ENCODE results near the gene THSD1. TPM values are rescaled to one million over a fixed set of nuclear protein-coding genes. Genes with fewer than 3 reads are reported as not detected.
A peak's percentile ranks its signal among the peaks of the same experiment; 100 is the strongest.
"Not testable (repeated sequence)": the region's sequence is repeated elsewhere in the genome, so short reads cannot be mapped to it uniquely, and the experiment has no call there.

Gene THSD1
- total and polyA plus RNA-seq, 8 donors: 10.8 to 57.2 (median 48.3) TPM

GRCh38 chr13:52348071-52348470, 57.9 kb downstream of the THSD1 start:
- TF ChIP-seq, protein P1, sequence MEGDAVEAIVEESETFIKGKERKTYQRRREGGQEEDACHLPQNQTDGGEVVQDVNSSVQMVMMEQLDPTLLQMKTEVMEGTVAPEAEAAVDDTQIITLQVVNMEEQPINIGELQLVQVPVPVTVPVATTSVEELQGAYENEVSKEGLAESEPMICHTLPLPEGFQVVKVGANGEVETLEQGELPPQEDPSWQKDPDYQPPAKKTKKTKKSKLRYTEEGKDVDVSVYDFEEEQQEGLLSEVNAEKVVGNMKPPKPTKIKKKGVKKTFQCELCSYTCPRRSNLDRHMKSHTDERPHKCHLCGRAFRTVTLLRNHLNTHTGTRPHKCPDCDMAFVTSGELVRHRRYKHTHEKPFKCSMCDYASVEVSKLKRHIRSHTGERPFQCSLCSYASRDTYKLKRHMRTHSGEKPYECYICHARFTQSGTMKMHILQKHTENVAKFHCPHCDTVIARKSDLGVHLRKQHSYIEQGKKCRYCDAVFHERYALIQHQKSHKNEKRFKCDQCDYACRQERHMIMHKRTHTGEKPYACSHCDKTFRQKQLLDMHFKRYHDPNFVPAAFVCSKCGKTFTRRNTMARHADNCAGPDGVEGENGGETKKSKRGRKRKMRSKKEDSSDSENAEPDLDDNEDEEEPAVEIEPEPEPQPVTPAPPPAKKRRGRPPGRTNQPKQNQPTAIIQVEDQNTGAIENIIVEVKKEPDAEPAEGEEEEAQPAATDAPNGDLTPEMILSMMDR (IDR thresholded peaks at IDR 0.05): no peak
- no peak overlapping the region for H3K4me3 ChIP-seq
- peaks cover 0 to 4% of the 10 kb centered on the region in 2 donors for H3K4me1 ChIP-seq
- H3K27me3 ChIP-seq: no peaks in the 10 kb centered on the region
- ATAC-seq: peak; percentile 27
- no peak overlapping the region for H3K27ac ChIP-seq
- H3K9me3 ChIP-seq: no peaks in the 10 kb centered on the region
- DNase-seq: no peak
- intact Hi-C loops (cut with DNase I): no loop called here
- H3K36me3 ChIP-seq: no peaks in the 10 kb centered on the region

DNA sequence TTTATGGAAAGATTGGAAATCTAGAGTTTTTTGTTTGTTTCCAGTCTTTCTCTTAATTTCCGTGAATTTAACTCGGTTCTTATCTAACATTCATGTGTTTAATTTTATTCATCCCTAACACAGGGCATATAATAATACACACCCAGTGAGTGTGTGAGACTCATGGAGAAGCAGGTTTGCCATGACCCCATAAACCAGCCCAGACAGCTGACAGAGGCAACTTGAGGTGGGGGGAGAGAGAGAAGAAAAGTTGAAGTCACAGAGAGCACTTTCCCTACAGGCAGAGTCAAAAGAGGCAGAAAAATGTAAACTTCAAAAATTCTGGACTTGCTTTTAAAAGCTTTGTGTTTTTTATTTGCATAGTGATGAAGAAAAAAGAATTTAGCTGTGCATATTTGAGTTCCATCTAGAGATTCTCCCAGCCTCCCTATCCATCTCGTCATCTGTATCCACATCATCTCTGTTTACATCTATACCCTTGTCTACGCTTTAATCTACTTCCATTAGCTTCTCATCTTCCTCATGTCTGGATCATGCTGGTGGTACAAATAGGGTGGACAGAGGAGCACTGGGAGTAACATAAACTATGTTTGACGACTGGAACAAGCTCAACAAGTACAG, 60.2 kb downstream of the THSD1 start:
- DNase-seq (no peak), ATAC-seq (no peak)
- Histone ChIP-seq H3K4me1 (peaks cover 0 to 4% of the 10 kb centered on the region in 2 donors), H3K27me3 (no peaks in the 10 kb centered on the region), H3K9me3 (no peaks in the 10 kb centered on the region), H3K27ac (no peak overlapping the region), H3K36me3 (no peaks in the 10 kb centered on the region), H3K4me3 (no peak overlapping the region)
- intact Hi-C loops (cut with DNase I): no loop called here
- TF ChIP-seq, protein P1 (IDR thresholded peaks at IDR 0.05): no peak

GRCh38 chr13:52345048-52345447, 60.9 kb downstream of the THSD1 start:
- intact Hi-C loops (cut with DNase I): no loop called here
- Histone ChIP-seq H3K27ac (peak overlapping the region in 1 of 2 donors; percentile 56), H3K4me1 (peaks cover 0 to 4% of the 10 kb centered on the region in 2 donors), H3K4me3 (no peak overlapping the region), H3K9me3 (no peaks in the 10 kb centered on the region), H3K27me3 (no peaks in the 10 kb centered on the region), H3K36me3 (no peaks in the 10 kb centered on the region)
- TF ChIP-seq, protein P1 (IDR thresholded peaks at IDR 0.05): no peak
- no peak for ATAC-seq
- no peak for DNase-seq

DNA sequence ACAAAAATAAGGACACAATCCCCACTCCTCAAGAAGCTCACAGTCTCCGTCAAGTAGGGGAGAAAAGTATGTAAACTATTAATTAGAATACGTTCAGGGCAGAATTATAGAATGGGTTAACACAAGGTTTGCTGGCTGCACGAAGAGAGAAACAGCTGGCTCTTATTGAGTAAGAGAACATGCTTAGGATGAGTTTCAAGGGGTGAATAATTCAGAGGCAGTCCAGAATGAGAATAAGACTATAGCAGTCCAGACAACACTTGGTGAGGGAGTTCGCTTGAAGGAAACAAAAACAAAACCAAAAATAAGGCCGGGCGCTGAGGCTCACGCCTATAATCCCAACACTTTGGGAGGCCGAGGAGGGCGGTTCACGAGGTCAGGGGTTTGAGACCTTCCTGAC, 61.9 kb downstream of the THSD1 start:
- ATAC-seq (peak; percentile 52), DNase-seq (no peak)
- Histone ChIP-seq H3K36me3 (no peaks in the 10 kb centered on the region), H3K4me3 (no peak overlapping the region), H3K27me3 (no peaks in the 10 kb centered on the region), H3K9me3 (no peaks in the 10 kb centered on the region), H3K4me1 (peaks cover 0 to 4% of the 10 kb centered on the region in 2 donors), H3K27ac (peak overlapping the region in 1 of 2 donors; percentile 56)
- TF ChIP-seq, protein P1 (IDR thresholded peaks at IDR 0.05): no peak
- intact Hi-C loops (cut with DNase I): loop anchor here in 1 of 2 donors (5.0 kb wide), 1 partner anchor 108 kb away; the partner anchor contains the start of gene VPS36

DNA sequence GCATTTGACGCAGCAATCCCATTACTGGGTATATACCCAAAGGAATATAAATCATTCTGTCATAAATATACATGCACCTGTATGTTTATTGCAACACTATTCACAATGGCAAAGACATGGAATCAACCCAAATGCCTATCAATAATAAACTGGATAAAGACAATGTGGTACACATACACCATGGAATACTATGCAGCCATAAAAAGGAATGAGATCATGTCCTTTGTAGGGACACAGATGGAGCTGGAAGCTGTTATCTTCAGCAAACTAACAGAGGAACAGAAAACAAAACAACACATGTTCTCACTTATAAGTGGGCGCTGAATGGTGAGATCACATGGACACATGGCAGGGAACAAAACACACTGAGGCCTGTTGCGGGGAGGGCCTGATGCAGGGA, 63.8 kb downstream of the THSD1 start:
- ATAC-seq, H3K4me3 ChIP-seq, H3K9me3 ChIP-seq, H3K27ac ChIP-seq, DNase-seq, H3K27me3 ChIP-seq, H3K36me3 ChIP-seq, H3K4me1 ChIP-seq: not testable (repeated sequence)
- intact Hi-C loops (cut with DNase I): loop anchor here in 1 of 2 donors (5.0 kb wide), 1 partner anchor 110 kb away; the partner anchor contains the start of gene VPS36

GRCh38 chr13:52337828-52338455, 68.0 kb downstream of the THSD1 start:
- H3K27ac ChIP-seq; H3K4me3 ChIP-seq; H3K9me3 ChIP-seq; DNase-seq; H3K27me3 ChIP-seq; intact Hi-C loops (cut with DNase I); H3K4me1 ChIP-seq; H3K36me3 ChIP-seq: not testable (repeated sequence)
- peak; percentile 80 for ATAC-seq

DNA sequence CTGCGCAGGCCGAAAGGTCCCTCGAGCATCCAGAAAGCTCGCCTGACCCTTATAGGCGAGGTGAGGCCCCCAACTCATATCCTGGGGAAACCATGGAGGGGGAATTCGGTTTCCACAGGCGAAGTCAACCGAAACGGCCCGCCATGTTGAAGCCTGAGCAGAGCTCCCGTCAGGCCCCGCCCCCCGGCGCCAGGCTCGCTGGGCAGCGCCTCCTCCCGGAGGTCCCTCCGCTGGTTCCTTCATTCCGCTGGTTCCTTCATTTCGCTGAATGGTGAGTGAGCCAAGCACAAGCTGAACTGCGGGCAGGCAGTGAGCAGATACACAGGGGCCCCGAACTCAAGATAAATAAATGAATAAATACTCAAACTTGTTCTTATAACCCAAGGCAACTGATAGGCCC, 71.9 kb downstream of the THSD1 start:
- intact Hi-C loops (cut with DNase I); H3K4me3 ChIP-seq; DNase-seq; H3K27me3 ChIP-seq; H3K27ac ChIP-seq; H3K9me3 ChIP-seq; ATAC-seq; H3K4me1 ChIP-seq; H3K36me3 ChIP-seq: not testable (repeated sequence)

GRCh38 chr13:52331844-52332243, 74.1 kb downstream of the THSD1 start:
- H3K4me1 ChIP-seq; intact Hi-C loops (cut with DNase I); H3K9me3 ChIP-seq; H3K27me3 ChIP-seq; H3K36me3 ChIP-seq; ATAC-seq; DNase-seq; H3K27ac ChIP-seq; H3K4me3 ChIP-seq: not testable (repeated sequence)

Measured in left lung (tissue), 10 donors.